T-helper 2 cell treated with Interferon-gamma antibody and Interleukin-4, amounts not matched to agents 5 μg/mL and 100 μg/mL, for 36 hours (primary cell): Measurements from ENCODE around the gene MIGA1.
"Not testable (repeated sequence)": the region's sequence is repeated elsewhere in the genome, so short reads cannot be mapped to it uniquely, and the experiment has no call there.

ENCODE experiments used
- DNase-seq: peaks from one replicate; pipeline ENCODE4 v3.0.0; 2021; ENCODE audit warnings: low spot score
- H3K27ac Mint-ChIP-seq: one replicate; pipeline ENCODE4 v1.8.0; 2021; ENCODE audit warnings: mild to moderate bottlenecking, mixed read lengths
- H3K27me3 Mint-ChIP-seq: one replicate; pipeline ENCODE4 v1.8.0; 2021; ENCODE audit warnings: low read depth, mixed read lengths
- H3K36me3 Mint-ChIP-seq: one replicate; pipeline ENCODE4 v1.8.0; 2021; ENCODE audit warnings: low read depth, mixed read lengths
- H3K4me1 Mint-ChIP-seq: one replicate; pipeline ENCODE4 v1.8.0; 2021; ENCODE audit warnings: low read depth, mixed read lengths
- H3K4me3 Mint-ChIP-seq: one replicate; pipeline ENCODE4 v1.8.0; 2022; ENCODE audit warnings: mild to moderate bottlenecking, moderate library complexity, mixed read lengths
- H3K9me3 Mint-ChIP-seq: one replicate; pipeline ENCODE4 v1.8.0; 2021; ENCODE audit warnings: mixed read lengths

MIGA1 gene

GRCh38 chr1:77824079-77824478 is 44.6 kb downstream of the MIGA1 start:
- H3K4me1 Mint-ChIP-seq = peaks cover 7% of the 10 kb centered on the region

GRCh38 chr1:77824694-77825093 is 45.2 kb downstream of the MIGA1 start:
- Mint-ChIP-seq H3K9me3 (no peaks in the 10 kb centered on the region), H3K27me3 (no peaks in the 10 kb centered on the region), H3K4me3 (no peak overlapping the region), H3K36me3 (peaks cover 18% of the 10 kb centered on the region), H3K27ac (no peak overlapping the region), H3K4me1 (peaks cover 7% of the 10 kb centered on the region)
- no peak for DNase-seq

More at GRCh38 chr1:77824079-77824478, 44.6 kb downstream of the MIGA1 start:
- Mint-ChIP-seq H3K27ac (no peak overlapping the region), H3K27me3 (no peaks in the 10 kb centered on the region), H3K36me3 (peaks cover 20% of the 10 kb centered on the region), H3K4me3 (no peak overlapping the region), H3K9me3 (no peaks in the 10 kb centered on the region)
- no peak for DNase-seq

GRCh38 chr1:77825131-77825709 is 45.8 kb downstream of the MIGA1 start:
- no peak for DNase-seq
- H3K4me1 Mint-ChIP-seq = peaks cover 7% of the 10 kb centered on the region
- no peaks in the 10 kb centered on the region for H3K27me3 Mint-ChIP-seq
- H3K27ac Mint-ChIP-seq = no peak overlapping the region
- peaks cover 14% of the 10 kb centered on the region for H3K36me3 Mint-ChIP-seq
- no peak overlapping the region for H3K4me3 Mint-ChIP-seq
- H3K9me3 Mint-ChIP-seq = no peaks in the 10 kb centered on the region

- peaks cover 14% of the 10 kb centered on the region for H3K36me3 Mint-ChIP-seq
- H3K4me1 Mint-ChIP-seq, H3K4me3 Mint-ChIP-seq, H3K27ac Mint-ChIP-seq, H3K9me3 Mint-ChIP-seq, H3K27me3 Mint-ChIP-seq, DNase-seq: not testable (repeated sequence)
These were observed 47.4 kb downstream of the MIGA1 start for GRCh38 chr1:77826851-77827250.

- no peak overlapping the region for H3K27ac Mint-ChIP-seq
- H3K4me3 Mint-ChIP-seq = no peak overlapping the region
- no peaks in the 10 kb centered on the region for H3K27me3 Mint-ChIP-seq
- H3K36me3 Mint-ChIP-seq = peaks cover 13% of the 10 kb centered on the region
- H3K9me3 Mint-ChIP-seq = no peaks in the 10 kb centered on the region
- H3K4me1 Mint-ChIP-seq = peaks cover 7% of the 10 kb centered on the region
- no peak for DNase-seq
These were observed 48.6 kb downstream of the MIGA1 start for GRCh38 chr1:77828098-77828497.

- Mint-ChIP-seq H3K36me3 (peaks cover 13% of the 10 kb centered on the region), H3K4me1 (peaks cover 7% of the 10 kb centered on the region), H3K27me3 (no peaks in the 10 kb centered on the region), H3K9me3 (no peaks in the 10 kb centered on the region), H3K4me3 (no peak overlapping the region), H3K27ac (no peak overlapping the region)
- DNase-seq = no peak
These were observed 50.4 kb downstream of the MIGA1 start for GRCh38 chr1:77829851-77830250.

GRCh38 chr1:77830946-77831345 is 51.5 kb downstream of the MIGA1 start:
- no peak for DNase-seq
- no peaks in the 10 kb centered on the region for H3K27me3 Mint-ChIP-seq
- no peak overlapping the region for H3K4me3 Mint-ChIP-seq
- H3K27ac Mint-ChIP-seq = no peak overlapping the region
- H3K9me3 Mint-ChIP-seq = no peaks in the 10 kb centered on the region
- peaks cover 13% of the 10 kb centered on the region for H3K36me3 Mint-ChIP-seq
- peaks cover 7% of the 10 kb centered on the region for H3K4me1 Mint-ChIP-seq

- Mint-ChIP-seq H3K4me1 (peaks cover 7% of the 10 kb centered on the region), H3K9me3 (no peaks in the 10 kb centered on the region), H3K27ac (no peak overlapping the region), H3K4me3 (no peak overlapping the region), H3K27me3 (no peaks in the 10 kb centered on the region), H3K36me3 (peaks cover 16% of the 10 kb centered on the region)
- DNase-seq = no peak
These were observed 52.1 kb downstream of the MIGA1 start for GRCh38 chr1:77831566-77831965.

GRCh38 chr1:77831976-77832711 is 52.7 kb downstream of the MIGA1 start:
- Mint-ChIP-seq H3K4me1 (peaks cover 7% of the 10 kb centered on the region), H3K4me3 (no peak overlapping the region), H3K9me3 (no peaks in the 10 kb centered on the region), H3K27ac (no peak overlapping the region), H3K27me3 (no peaks in the 10 kb centered on the region), H3K36me3 (peaks cover 16% of the 10 kb centered on the region)
- no peak for DNase-seq

- H3K27ac Mint-ChIP-seq = no peak overlapping the region
- no peaks in the 10 kb centered on the region for H3K27me3 Mint-ChIP-seq
- H3K4me3 Mint-ChIP-seq = no peak overlapping the region
- DNase-seq = no peak
- H3K9me3 Mint-ChIP-seq = no peaks in the 10 kb centered on the region
- peaks cover 3% of the 10 kb centered on the region for H3K4me1 Mint-ChIP-seq
- peaks cover 16% of the 10 kb centered on the region for H3K36me3 Mint-ChIP-seq
These were observed 53.5 kb downstream of the MIGA1 start for GRCh38 chr1:77832901-77833300.

GRCh38 chr1:77833521-77834100 is 54.2 kb downstream of the MIGA1 start:
- peaks cover 14% of the 10 kb centered on the region for H3K36me3 Mint-ChIP-seq
- no peaks in the 10 kb centered on the region for H3K9me3 Mint-ChIP-seq
- no peak overlapping the region for H3K4me3 Mint-ChIP-seq
- DNase-seq = no peak
- no peaks in the 10 kb centered on the region for H3K27me3 Mint-ChIP-seq
- no peak overlapping the region for H3K27ac Mint-ChIP-seq
- no peaks in the 10 kb centered on the region for H3K4me1 Mint-ChIP-seq

GRCh38 chr1:77834771-77835334 is 55.4 kb downstream of the MIGA1 start:
- DNase-seq = no peak
- Mint-ChIP-seq H3K4me3 (no peak overlapping the region), H3K36me3 (peaks cover 13% of the 10 kb centered on the region), H3K27ac (no peak overlapping the region), H3K27me3 (no peaks in the 10 kb centered on the region), H3K9me3 (no peaks in the 10 kb centered on the region), H3K4me1 (no peaks in the 10 kb centered on the region)

GRCh38 chr1:77841574-77841973 is 62.1 kb downstream of the MIGA1 start:
- no peak overlapping the region for H3K27ac Mint-ChIP-seq
- H3K4me1 Mint-ChIP-seq = no peaks in the 10 kb centered on the region
- H3K4me3 Mint-ChIP-seq = no peak overlapping the region
- DNase-seq = no peak
- H3K27me3 Mint-ChIP-seq = no peaks in the 10 kb centered on the region
- H3K36me3 Mint-ChIP-seq = peaks cover 3% of the 10 kb centered on the region
- H3K9me3 Mint-ChIP-seq = no peaks in the 10 kb centered on the region

- peaks cover 7% of the 10 kb centered on the region for H3K36me3 Mint-ChIP-seq
- H3K4me1 Mint-ChIP-seq = no peaks in the 10 kb centered on the region
- DNase-seq = no peak
- H3K9me3 Mint-ChIP-seq = no peaks in the 10 kb centered on the region
- H3K27me3 Mint-ChIP-seq = no peaks in the 10 kb centered on the region
- no peak overlapping the region for H3K4me3 Mint-ChIP-seq
- no peak overlapping the region for H3K27ac Mint-ChIP-seq
These were observed 66.5 kb downstream of the MIGA1 start for GRCh38 chr1:77845951-77846350.
